Stimulated activated CD4-positive, alpha-beta T cell treated with anti-CD3 and anti-CD28 coated beads, Interleukin-12 subunit alpha, Interleukin-12 subunit beta, amount 100 ng/mL, for 4 hours (primary cell): ENCODE measurements around the gene SNTB2.

Experiments used
- DNase-seq: peaks from one replicate; pipeline ENCODE4 v3.0.0-alpha.2; 2020

The SNTB2 gene

GRCh38 chr16:69182730-69183416, 4.1 kb upstream of the SNTB2 start:
- no peak for DNase-seq

DNA sequence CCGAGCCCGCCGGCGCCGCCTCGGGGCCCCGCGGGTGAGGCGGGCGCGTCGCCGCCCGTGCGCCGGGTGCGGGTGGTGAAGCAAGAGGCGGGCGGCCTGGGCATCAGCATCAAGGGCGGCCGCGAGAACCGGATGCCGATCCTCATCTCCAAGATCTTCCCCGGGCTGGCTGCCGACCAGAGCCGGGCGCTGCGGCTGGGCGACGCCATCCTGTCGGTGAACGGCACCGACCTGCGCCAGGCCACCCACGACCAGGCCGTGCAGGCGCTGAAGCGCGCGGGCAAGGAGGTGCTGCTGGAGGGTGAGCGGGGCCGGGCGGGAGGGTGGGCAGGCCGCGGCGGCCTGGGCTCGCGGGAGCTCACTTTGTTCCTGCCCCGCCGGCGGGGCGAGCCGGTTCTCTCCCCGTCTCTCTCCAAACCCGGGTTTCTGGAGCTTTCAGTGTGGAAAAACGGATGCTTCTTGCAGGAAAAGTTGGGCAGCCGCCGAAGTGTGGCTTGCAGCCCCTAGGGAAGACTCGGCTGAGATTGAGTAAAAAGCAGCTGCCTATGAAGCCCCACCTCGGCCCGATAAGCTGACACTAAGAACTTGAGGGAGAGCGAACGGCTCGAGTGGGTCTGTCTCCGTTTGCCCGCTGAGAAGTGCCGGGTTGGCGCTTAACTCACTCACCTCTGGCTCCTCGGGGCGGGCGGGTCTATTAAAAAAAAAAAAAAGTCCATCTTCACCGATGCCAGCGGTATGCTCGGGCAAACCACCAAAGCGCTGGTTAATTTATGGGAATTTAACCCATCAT, 677 bp downstream of the SNTB2 start:
- peak; percentile 40 for DNase-seq

- DNase-seq = no peak
Observed at GRCh38 chr16:69188236-69188549, 1.2 kb downstream of the SNTB2 start.

DNA sequence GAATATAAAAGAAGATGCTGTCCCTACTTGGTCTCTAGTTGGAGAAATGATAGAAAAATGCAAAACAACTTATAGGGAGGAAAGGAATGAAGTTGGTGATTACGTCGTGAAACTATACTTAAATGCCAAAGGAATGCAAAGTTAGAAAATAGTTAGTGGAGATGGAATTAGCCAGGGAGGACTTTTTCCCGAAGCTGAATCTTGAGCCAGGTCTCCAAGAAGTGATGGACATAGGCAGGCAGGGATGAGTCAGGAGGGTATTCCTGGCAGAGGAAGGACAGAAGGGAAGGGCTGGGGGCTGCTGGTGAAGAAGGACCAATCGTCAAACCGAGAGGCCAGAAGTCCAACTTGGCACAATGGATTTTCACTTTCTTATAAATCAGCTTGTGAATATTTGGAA, 1.8 kb downstream of the SNTB2 start:
- no peak for DNase-seq

DNA sequence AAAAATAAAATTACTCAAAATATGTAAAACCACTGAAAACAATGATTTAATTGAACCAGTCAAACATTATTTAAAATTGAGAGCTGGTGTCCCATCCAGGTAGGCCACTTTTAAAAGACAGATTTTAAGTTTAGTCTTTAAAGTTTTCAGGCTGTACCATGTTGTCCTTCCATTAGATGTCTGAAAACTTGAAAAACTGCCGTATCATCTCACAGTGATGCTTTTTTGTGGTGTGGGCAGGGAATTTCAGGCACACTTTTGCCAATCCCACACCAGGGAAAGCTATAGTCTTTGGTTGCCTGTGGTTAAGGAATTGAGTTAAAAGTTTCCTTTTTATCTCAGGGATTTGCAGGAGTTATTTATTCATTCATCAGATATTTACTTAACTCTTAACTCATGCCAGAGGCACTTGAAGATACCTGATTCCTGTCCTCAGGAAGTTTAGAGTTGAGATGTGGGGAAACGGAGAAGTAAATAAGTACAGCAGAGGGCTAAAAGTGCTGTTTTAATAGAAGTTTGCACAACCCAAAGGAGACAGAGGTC, 3.2 kb downstream of the SNTB2 start:
- DNase-seq = no peak

GRCh38 chr16:69190598-69190997, 3.6 kb downstream of the SNTB2 start:
- no peak for DNase-seq

GRCh38 chr16:69191136-69191535, 4.2 kb downstream of the SNTB2 start:
- no peak for DNase-seq

DNA sequence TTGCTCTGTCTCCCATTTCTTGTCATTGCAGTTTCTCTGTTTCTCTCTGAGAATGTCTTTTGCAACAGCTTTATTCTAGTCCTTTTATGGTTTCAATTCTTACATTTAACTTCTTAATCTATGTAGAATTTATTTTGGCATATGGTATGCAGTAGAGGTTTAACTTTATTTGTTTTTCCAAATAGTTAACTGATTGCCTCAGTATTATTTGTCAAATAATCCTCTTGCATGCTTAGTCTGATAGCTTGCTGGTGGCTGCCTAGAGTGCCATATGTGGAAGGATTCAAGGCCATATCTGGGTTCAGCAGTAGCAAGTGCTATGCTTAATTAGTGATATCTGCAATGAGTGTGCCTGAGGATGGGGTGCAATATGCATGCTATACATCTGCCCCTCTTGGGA, 6.9 kb downstream of the SNTB2 start:
- DNase-seq = no peak

GRCh38 chr16:69194488-69194887, 7.5 kb downstream of the SNTB2 start:
- DNase-seq = no peak

- no peak for DNase-seq
Observed at GRCh38 chr16:69195369-69196029, 8.5 kb downstream of the SNTB2 start.

DNA sequence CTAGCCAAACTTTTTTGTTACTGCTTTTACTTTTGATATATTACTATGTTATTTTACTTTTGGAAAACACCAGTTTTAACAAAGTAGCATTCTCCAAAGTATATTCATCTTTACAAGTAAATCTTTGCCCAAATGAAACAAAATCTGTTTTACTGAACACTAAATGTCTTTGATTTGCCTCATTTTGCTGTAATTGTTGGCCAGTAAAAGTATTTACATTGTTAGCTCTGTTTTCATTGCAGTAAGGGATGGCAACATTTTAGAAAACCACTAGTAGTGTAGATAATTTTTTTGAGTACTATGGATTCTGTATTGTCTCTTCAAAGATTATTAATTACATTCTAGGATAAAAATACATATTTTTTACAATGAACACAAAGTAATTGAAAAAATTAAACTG, 10.6 kb downstream of the SNTB2 start:
- DNase-seq = no peak

DNA sequence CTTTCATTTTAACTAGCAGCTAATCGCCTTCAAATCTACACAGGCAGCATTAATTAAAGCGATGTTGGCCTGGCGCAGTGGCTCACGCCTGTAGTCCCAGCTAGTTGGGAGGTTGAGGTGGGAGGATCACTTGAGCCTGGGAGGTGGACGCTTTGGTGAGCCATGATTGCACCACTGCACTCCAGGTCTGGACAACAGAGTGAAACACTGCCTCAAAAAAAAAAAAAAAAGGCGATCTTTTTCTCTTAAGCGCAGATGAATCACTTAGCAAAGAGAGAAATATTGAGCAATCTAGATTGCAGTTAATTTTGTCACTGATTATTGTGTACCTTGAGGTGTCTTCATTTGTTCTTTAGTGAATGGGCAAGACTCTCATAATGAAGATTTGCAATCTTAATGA, 12.4 kb downstream of the SNTB2 start:
- DNase-seq = no peak

DNA sequence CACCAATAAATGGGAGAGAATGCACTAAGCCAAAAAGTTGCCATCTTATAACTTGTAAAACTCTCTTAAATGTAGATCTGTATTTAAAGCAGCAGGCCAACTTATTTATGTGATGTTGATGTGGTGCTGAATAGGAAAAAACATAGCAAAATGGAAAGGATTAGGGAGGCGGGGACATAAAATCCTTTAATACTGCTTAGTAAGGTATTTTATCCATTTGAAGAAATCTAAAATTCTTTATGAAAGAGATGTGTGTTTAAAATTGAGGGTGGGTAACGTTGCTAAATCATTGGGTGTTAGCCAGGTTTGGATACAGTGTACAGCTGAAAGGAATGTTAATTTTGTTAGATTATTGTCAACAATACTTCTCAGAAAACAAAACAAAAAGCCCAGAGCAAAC, 14.3 kb downstream of the SNTB2 start:
- DNase-seq = no peak

DNA sequence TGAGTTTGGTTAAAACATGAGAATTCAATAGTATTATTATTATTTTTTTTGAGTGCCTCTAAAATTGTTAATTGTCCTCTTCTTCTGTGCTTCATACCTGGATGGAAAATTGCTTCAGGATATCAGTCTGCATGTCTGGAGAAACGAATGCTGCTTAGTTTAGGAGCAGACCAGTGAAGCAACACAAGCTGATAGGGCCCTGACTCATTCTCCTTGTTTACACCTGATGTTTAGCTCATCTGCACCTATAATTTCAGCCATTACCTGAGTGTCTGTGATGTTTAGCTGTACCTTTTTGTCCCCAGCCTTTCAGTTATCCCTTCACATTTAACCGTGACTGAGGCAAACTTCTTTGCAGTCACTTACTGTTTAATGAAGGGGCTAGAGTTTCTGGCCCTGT, 14.8 kb downstream of the SNTB2 start:
- no peak for DNase-seq

DNA sequence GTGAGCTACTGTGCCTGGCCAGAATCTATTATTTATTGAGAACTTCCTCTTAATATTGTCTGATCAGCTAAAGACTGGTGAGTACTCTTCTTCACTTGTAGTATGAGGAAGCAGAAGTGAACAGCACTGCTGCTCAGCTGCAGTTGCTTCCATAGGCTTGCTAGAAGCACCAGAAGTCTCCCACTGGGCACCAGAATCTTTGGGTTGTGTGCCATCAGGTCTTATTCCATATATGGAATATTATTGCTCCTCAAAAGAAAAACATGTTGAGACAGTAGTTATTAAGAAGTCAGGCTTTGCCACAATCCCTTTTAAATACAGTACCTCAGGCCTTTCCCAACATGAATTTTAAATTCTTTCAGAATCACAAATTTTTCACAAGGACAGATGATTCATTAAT, 17.2 kb downstream of the SNTB2 start:
- no peak for DNase-seq

- no peak for DNase-seq
Observed at GRCh38 chr16:69209735-69210134, 22.8 kb downstream of the SNTB2 start.

GRCh38 chr16:69217433-69217832, 30.5 kb downstream of the SNTB2 start:
- no peak for DNase-seq

DNA sequence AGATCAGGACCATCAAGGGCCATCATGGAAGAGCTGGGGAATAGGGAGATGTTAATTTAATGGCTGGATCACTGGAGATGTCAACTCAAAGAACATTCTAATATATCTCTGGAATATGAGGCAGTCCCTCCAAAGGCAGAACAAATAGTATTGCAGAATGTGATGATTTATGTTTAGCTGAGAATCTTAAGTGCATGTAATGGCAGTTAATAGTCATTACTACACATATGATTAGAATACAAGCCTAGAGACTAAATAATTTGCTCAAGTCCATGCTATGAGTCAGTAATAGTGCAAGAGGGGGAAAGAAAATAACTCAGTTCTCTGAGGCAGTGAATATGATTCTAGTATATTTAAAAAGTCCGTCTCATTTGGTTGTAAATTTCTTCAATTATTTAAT, 32.3 kb downstream of the SNTB2 start:
- no peak for DNase-seq

DNA sequence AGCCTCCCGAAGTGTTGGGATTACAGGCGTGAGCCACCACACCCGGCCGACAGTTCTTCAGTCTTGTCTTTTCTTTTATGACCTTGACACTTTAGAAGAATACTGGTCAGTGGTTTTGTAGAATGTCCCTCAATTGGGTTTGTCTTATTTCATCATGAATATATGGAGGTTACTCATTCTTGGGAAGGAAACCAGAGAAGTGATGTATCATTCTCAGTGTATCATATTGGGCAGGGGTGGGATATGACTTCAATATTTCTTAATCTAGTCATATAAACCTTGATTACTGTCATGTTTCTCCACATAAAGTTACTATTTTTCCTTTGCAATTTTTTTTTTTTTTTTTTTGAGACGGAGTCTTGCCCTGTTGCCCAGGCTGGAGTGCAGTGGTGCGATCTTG, 36.9 kb downstream of the SNTB2 start:
- no peak for DNase-seq

DNA sequence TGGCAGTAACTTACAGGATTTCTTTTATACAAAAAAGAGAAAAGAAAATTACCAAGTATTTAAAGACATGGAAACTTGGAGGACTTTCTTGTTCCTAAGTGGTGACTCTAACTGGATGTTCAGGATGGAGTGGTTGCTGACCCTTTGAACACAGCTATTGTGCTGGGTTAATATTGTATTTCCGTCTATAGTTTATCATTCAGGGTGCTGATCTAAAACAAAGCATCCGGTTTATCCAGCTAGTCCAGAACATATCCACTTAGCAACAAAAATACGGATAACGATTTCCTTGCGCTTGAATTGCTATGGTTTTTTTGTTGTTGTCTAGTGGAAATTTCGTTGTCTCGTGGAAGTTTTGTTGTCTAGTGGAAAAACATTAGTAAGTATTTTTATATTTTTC, 38.2 kb downstream of the SNTB2 start:
- DNase-seq = no peak

GRCh38 chr16:69233124-69233523, 46.2 kb downstream of the SNTB2 start:
- no peak for DNase-seq

DNA sequence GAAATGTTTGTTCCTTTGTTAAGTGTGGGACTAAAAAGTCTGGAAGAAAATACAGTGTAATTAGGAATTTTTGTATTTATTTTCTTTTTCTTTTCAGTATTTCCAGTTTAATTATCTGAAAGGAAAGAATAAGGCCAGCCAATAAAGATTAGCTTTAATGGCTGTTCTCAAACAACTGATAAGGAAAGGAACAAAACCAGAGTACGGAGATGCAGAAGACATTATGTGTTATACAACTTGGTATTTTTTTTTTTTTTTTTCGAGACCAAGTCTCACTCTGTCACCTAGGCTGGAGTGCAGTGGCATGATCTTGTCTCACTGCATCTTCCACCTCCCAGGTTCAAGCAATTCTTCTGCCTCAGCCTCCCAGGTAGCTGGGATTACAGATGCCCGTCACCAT, 47.5 kb downstream of the SNTB2 start:
- no peak for DNase-seq

DNA sequence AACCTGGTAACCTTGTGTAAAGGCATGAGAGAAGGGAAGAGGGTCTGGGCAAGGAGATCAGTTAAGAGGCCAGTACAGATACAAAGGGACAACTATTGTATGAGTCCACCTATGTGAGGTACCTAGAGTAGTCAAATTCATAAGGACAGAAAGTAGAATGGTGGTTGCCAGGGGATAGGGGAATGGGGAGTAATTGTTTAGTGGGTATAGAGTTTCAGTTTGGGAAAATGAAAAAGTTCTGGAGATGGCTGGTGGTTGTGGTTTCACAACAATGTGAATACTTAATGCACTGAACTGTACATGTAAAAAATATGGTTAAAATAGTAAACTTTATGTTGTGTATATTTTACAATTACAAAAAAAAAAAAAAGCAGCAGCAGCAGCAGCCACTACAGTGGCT, 49.4 kb downstream of the SNTB2 start:
- DNase-seq = no peak

DNA sequence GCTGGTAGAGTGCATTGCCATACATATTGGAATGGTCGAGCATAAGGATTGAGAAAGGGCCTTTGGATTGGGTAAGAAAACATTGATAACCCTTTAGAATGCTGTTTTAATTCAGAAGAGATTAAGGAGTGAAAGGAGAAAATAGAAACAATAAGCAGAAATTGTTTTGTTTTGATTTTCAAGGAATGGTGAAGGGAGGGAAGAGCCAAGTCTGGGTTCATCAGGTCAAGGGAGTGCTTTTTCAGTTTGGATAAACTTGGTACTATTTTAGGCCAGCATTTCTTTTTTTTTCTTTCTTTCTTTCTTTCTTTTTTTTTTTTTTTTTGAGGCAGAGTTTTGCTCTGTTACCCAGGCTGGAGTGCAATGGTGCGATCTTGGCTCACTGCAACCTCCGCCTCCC, 50.3 kb downstream of the SNTB2 start:
- DNase-seq = no peak
